Neuron (in vitro differentiated cells): ENCODE results near the gene SLC2A10.
A peak's percentile ranks its signal among the peaks of the same experiment; 100 is the strongest.

Experiments
- H2AFZ ChIP-seq: one replicate; pipeline ENCODE4 v1.6.1; 2013; ENCODE audit warnings: low read depth, mild to moderate bottlenecking, inconsistent platforms, low read length, moderate library complexity
- H3K27me3 ChIP-seq: one replicate; pipeline ENCODE4 v1.6.1; 2013; ENCODE audit warnings: low read length; ENCODE audit not compliant: insufficient read depth
- H3K36me3 ChIP-seq: one replicate; pipeline ENCODE4 v1.6.1; 2013; ENCODE audit warnings: low read length; ENCODE audit not compliant: insufficient read depth
- H3K4me1 ChIP-seq: one replicate; pipeline ENCODE4 v1.6.1; 2013; ENCODE audit warnings: low read length; ENCODE audit not compliant: insufficient read depth
- H3K4me3 ChIP-seq: 2 replicates; pipeline ENCODE4 v1.5.1; 2013; ENCODE audit warnings: mild to moderate bottlenecking, low read length, moderate library complexity
- H3K9me3 ChIP-seq: one replicate; pipeline ENCODE4 v1.6.1; 2013; ENCODE audit warnings: low read length

Gene SLC2A10

DNA sequence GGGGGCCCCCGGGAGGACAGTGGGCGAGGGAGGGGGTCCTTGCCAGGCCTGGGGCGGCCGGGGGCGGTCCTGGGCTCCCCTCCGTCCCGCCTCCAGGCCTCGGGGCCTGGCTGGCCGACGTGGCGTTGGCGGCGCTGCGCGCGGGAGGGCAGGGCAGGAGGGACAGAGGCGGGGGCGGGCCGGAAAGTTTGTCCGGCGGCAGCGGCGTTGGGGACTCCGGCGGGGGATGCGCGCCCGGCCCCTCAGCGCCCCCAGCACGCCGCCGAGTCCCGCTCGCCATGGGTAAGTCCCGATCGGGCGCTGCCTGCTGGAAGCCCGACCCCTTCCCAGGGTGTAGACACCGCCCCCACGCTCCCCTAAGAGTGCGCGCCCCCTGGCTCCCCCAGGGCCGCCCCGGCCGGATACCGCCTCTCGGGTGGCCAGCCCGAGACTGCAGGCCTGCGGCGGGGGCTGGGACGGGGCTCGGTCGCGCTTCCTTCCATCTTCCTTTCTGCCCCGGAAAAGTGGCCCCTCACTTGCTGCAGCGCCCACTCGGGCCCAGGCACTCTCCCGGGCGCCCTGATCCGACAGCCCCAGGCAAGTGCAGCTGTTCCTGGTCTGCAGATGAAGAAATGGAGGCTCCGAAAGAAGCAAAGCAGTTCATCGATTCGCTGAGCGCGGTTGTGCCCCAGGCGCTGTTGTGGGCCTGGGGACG, at the start of gene SLC2A10:
Gene SLC2A10 (plus strand): TSS at position 191 of the 694 bp plus-strand sequence. CDS start 88 bp downstream, at position 279.
- H3K4me3 ChIP-seq = peak within 1 kb of the TSS; percentile 45
- H3K4me1 ChIP-seq = peaks cover 8% of the 10 kb centered on the region
- H3K27me3 ChIP-seq = no peaks in the 10 kb centered on the region
- peaks cover 2% of the 10 kb centered on the region for H3K9me3 ChIP-seq
- no peaks in the 10 kb centered on the region for H3K36me3 ChIP-seq
- peak within 1 kb of the TSS; percentile 18 for H2AFZ ChIP-seq

DNA sequence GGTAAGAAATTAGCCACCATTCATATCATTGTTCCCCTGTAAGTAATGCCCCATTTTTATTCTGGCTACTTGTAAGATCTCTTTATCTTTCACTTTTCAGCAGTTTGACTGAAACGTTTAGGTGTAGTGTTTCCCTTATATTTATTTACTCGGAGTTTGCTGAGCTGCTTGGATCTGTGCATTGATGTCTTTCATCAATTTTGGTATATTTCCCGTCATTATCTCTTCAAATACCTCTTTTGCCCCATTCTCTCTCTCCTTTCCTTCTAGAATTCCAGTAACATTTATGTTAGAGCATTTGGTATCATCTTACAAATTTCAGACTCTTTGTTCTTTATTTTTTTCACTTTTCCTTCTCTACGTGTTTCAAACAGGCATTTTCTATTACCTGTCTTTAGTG, 49.0 kb upstream of the SLC2A10 start:
- Histone ChIP-seq H3K27me3 (no peaks in the 10 kb centered on the region), H3K9me3 (no peaks in the 10 kb centered on the region), H2AFZ (no peak overlapping the region), H3K4me1 (no peaks in the 10 kb centered on the region), H3K4me3 (no peak overlapping the region), H3K36me3 (peaks cover 10% of the 10 kb centered on the region)

DNA sequence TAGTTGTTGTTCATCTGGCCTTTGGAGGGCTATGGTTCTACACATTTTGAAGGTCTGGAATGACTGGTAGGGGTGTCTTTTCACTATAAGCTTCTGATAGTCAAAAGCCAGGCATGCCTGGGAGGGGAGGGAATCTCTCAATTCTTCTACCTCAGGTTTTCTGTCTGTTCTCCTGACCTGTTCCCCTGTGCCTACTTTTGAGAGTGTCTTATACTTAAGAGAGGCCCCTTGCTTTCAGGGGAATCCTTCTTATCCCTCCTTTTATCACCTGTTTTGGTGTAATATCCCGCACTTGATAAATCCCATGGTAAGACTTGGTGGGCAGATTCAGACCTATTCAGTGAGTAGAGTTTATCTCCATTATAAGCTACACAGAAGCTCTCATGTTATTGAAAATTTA, 47.8 kb upstream of the SLC2A10 start:
- Histone ChIP-seq H3K4me1 (no peaks in the 10 kb centered on the region), H3K36me3 (peaks cover 10% of the 10 kb centered on the region), H3K27me3 (no peaks in the 10 kb centered on the region), H3K4me3 (no peak overlapping the region), H3K9me3 (no peaks in the 10 kb centered on the region), H2AFZ (no peak overlapping the region)

DNA sequence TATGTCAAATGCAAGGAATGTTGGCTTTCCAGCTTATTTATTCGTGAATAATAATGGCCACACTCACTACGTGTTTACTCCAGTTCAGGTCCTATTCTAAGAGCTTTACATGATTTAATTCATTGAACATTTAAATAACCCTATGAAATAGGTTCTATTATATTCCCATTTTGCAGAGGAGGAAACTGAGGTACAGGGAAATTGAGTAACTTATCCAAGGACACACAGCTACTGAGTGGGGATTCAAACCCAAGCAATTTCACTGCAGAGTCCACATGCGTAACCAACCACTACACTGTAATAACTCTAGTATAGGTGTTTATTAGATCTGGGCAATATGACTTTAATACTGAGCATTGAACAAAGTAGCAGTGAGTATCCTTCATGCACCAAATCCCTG, 45.9 kb upstream of the SLC2A10 start:
- Histone ChIP-seq H2AFZ (no peak overlapping the region), H3K4me1 (no peaks in the 10 kb centered on the region), H3K36me3 (peaks cover 10% of the 10 kb centered on the region), H3K4me3 (no peak overlapping the region), H3K27me3 (no peaks in the 10 kb centered on the region), H3K9me3 (no peaks in the 10 kb centered on the region)

DNA sequence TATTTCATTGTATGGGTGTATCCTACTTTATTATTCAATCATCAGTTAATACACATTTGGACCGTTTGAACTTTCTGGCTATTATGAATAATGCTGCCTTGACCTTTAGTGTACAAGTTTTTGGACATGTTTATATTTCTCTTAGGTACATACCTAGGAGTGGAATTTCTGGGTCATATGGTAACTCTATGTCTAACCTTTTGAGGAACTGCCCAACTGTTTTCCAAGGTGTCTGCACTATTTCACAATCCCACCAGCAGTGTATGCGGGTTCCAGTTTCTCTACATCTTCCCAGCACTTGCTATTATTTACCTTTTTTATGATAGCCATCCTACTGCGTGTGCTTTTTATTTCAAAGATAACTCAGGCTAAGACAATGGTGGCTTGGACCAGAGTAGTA, 43.8 kb upstream of the SLC2A10 start:
- Histone ChIP-seq H3K27me3 (no peaks in the 10 kb centered on the region), H2AFZ (no peak overlapping the region), H3K36me3 (peaks cover 12% of the 10 kb centered on the region), H3K4me3 (no peak overlapping the region), H3K4me1 (no peaks in the 10 kb centered on the region), H3K9me3 (peaks cover 2% of the 10 kb centered on the region)

DNA sequence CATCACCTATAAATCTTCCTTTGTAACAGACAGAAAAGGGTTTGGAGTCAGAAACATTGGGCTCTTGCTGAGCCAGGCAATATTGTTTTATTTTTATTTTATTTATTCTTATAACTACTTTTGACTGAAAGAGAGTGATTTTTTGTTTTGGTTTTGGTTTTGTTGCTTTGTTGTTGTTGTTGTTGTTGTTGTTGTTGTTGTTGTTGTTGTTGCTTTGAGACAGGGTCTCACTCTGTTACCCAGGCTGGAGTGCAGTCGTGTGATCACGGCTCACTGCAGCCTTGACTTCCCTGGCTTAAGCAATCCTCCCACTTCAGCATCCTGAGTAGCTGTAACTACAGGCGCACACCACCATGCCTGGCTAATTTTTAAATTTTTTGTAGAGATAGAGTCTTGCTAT, 43.1 kb upstream of the SLC2A10 start:
- no peaks in the 10 kb centered on the region for H3K4me1 ChIP-seq
- H3K9me3 ChIP-seq = peaks cover 6% of the 10 kb centered on the region
- H3K4me3 ChIP-seq = no peak overlapping the region
- no peaks in the 10 kb centered on the region for H3K27me3 ChIP-seq
- peaks cover 11% of the 10 kb centered on the region for H3K36me3 ChIP-seq
- H2AFZ ChIP-seq = no peak overlapping the region

DNA sequence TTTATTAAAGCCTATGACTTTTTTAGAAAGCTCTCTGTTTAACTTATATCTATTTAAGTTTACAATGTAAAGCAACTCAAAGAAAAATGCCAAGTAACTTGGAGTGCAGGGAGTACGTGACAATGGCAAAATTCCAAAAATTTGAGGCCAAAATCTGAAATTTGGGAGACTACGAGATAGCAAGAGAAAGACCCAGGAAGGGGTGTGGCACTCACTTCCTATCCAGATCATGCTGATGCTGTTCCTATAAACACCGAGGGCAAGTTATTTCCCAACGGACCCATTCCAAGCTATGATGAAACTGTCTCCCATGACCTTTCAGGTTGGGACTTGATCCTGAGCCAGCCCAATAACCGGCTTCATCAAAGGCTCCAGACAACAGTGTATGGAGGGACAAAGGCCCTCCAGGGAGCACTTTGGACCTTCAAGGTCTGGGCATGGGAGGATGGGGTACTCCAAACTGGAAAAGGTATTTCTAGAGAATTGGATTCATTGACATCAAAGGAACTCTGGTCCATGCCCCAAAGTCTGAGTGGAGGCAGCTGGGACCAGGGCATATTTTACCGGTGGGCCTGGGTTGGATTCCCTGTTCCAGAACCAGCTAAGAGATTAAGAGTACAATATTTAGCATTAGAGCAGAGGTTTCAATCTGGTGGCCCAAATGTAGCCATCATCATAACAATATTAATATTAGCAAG, 42.5 kb upstream of the SLC2A10 start:
- Histone ChIP-seq H2AFZ (no peak overlapping the region), H3K9me3 (peaks cover 6% of the 10 kb centered on the region), H3K27me3 (no peaks in the 10 kb centered on the region), H3K4me1 (no peaks in the 10 kb centered on the region), H3K36me3 (peaks cover 10% of the 10 kb centered on the region), H3K4me3 (no peak overlapping the region)

DNA sequence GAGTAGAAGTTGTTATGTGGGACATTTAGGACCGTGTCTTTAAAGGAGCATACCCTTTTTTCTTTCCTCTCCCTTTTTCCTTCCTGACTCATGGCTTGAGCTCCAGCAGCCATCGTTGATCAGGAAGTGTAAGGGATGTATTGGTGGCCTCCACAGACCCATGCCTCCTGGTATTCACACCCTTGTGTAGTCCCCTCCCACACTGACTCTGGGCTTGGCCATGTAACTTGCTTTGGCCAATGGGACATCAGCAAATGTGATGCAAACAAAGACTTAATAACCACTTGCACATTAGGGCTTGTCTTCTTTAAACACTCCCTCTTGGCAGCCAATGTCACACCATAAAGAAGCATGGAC, 39.2 kb upstream of the SLC2A10 start:
- H3K36me3 ChIP-seq = peaks cover 3% of the 10 kb centered on the region
- H3K4me1 ChIP-seq = peaks cover 8% of the 10 kb centered on the region
- H3K4me3 ChIP-seq = no peak overlapping the region
- H3K27me3 ChIP-seq = no peaks in the 10 kb centered on the region
- no peak overlapping the region for H2AFZ ChIP-seq
- H3K9me3 ChIP-seq = peaks cover 6% of the 10 kb centered on the region

DNA sequence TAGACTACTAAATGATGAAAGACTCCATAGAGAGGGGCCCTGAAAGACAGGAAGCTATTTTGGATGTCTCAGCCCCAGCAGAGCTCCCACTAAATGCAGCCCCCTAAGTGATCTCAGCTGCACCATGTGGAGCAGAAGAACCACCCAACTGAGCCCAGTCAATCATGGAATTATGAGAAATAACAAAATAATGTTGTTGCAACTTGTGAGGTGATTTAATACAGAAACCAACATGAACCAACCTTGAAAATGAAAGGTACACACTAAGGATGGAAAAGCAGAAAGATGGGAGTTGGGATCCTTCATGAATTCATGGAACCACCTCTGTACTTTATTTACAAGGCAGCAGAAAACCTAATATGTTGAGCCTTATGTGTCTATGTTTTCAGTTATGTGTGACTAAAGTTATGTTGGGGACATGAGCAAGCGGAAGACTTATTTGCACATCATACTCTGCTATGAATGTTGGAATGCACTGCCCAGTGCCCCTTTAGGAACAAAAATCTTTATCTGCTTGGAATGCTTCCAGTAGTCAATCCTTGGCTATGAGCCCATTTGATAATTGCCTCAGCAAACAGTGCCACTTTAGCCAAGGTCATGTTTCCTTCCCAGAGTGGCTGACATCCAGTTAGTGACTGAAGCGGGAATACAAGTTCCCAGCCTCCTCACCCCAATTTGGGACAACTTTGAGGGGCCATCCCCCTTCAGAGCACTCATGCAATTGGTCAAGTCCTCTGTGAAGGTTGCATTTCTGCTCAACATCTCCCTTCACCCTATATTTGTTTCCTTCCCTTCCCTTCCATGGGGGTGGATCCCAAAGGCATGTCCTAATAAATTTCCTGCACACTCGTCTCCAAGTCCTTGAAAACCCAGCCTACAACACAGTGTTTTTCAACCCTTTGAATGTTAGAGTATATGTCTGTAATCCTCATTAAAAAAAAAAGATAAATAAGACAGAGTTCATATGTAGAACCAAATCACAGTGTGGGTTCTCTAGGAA, 38.6 kb upstream of the SLC2A10 start:
- H3K4me1 ChIP-seq = peaks cover 8% of the 10 kb centered on the region
- H3K4me3 ChIP-seq = no peak overlapping the region
- no peaks in the 10 kb centered on the region for H3K27me3 ChIP-seq
- peaks cover 3% of the 10 kb centered on the region for H3K36me3 ChIP-seq
- no peak overlapping the region for H2AFZ ChIP-seq
- H3K9me3 ChIP-seq = peaks cover 6% of the 10 kb centered on the region

DNA sequence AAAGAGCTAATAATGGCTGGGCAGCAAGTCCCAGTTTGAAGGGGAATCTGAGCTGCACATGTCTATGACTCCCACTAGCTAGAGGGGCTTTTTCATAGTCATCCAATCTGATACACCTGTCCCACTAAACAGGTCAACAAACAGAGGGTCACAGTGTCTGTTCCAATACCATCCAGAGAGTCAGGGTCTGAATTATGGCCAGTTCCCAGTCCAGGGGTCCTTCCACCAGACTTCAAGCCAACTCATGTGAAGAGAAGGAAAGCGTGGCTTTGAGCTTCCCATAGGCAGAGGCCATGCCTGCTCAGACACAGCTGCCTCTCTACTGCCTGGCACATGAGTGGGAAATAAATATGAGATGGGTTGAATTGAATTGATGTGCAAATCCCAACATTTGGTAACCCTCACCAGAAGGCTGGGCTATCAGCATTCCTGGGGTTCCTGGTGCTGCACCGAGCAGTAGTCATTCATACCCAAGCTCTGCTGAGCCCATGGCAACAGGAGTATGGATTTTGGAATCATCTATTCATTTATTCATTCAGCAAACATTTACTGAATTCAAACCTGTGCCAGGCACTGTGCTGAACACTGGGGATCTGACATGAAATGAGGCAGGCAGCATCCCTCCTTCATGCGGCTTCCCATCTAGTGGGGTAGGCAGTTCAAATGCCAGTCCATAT, 37.4 kb upstream of the SLC2A10 start:
- H3K9me3 ChIP-seq = peaks cover 6% of the 10 kb centered on the region
- no peak overlapping the region for H3K4me3 ChIP-seq
- H3K27me3 ChIP-seq = no peaks in the 10 kb centered on the region

DNA sequence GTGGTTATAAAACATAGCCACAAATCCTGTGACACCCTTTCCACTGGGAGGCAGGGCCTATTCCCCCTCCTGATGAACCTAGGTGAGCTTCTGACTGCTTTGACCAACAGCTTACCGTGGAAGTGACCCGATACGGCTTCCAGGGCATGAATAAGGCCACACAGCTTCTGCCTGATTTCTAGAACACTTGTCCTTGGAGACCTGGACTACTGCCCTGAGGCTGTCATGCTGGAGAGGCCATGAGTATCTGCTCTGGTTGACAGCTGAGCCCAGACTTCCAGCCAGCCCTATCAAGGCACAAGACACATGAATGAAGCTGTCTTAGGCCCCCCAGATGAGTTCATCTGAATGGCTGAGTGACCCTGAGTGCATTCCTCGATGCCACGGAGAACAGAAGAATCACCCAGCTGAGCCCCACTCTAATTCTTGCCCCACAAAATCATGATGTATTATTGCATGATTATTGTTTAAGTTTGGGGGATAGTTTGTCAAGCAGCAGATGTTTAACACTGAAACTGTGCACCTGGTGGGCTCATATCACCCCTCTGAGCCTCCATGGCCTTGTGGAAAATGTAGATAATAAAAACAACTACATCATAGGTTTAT, 36.8 kb upstream of the SLC2A10 start:
- Histone ChIP-seq H3K4me1 (peaks cover 8% of the 10 kb centered on the region), H3K36me3 (peaks cover 3% of the 10 kb centered on the region), H3K27me3 (no peaks in the 10 kb centered on the region), H2AFZ (no peak overlapping the region), H3K4me3 (no peak overlapping the region), H3K9me3 (peaks cover 6% of the 10 kb centered on the region)

More for the DNA sequence above, 37.4 kb upstream of the SLC2A10 start:
- Histone ChIP-seq H2AFZ (no peak overlapping the region), H3K36me3 (peaks cover 3% of the 10 kb centered on the region), H3K4me1 (peaks cover 8% of the 10 kb centered on the region)
